ENCODE results near the gene LCORL.

The LCORL gene

GRCh38 chr4:17823871-17824669 lies 197.5 kb downstream of the LCORL start:
- DNase-seq, result no peak

DNA sequence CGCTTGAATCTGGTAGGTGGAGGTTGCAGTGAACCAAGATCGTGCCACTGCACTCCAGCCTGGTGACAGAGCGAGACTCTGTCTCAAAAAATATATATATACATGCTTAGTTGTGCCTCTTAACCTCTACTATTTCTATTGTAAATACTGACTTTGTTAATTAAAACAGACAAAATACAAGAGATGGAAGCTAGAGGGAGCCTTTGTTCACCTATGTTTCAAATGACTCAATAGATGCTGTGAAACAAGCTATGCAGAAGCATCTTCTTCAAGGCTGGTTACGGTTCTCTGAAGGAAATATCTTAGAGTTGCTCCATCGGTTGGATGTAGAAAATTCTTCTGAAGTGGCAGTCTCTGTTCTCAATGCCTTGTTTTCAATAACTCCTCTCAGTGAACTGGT lies 204.5 kb downstream of the LCORL start:
- DNase-seq, result peak; percentile 65

- no peak for DNase-seq
Observed at GRCh38 chr4:17816142-17816541, 205.4 kb downstream of the LCORL start.

- DNase-seq, result peak; percentile 76
Observed at GRCh38 chr4:17814140-17814539, 207.4 kb downstream of the LCORL start.

DNA sequence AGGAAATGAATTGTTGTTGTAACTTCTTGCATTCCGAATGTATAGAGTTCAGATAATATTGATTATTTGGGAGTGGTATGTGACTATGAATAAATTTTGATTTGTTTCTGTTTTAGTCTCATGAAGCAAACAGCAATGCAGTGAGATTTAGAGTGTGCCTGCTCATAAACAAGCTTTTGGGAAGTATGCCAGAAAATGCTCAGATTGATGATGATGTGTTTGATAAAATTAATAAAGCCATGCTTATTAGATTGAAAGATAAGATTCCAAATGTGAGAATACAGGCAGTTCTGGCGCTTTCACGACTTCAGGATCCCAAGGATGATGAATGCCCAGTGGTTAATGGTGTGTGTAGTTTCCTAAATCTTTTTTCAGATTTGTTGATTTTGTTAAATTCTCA lies 208.8 kb downstream of the LCORL start:
- DNase-seq, result no peak

GRCh38 chr4:17812125-17812524 lies 209.4 kb downstream of the LCORL start:
- no peak for DNase-seq

GRCh38 chr4:17811078-17811603 lies 210.4 kb downstream of the LCORL start:
- DNase-seq, result no peak

DNA sequence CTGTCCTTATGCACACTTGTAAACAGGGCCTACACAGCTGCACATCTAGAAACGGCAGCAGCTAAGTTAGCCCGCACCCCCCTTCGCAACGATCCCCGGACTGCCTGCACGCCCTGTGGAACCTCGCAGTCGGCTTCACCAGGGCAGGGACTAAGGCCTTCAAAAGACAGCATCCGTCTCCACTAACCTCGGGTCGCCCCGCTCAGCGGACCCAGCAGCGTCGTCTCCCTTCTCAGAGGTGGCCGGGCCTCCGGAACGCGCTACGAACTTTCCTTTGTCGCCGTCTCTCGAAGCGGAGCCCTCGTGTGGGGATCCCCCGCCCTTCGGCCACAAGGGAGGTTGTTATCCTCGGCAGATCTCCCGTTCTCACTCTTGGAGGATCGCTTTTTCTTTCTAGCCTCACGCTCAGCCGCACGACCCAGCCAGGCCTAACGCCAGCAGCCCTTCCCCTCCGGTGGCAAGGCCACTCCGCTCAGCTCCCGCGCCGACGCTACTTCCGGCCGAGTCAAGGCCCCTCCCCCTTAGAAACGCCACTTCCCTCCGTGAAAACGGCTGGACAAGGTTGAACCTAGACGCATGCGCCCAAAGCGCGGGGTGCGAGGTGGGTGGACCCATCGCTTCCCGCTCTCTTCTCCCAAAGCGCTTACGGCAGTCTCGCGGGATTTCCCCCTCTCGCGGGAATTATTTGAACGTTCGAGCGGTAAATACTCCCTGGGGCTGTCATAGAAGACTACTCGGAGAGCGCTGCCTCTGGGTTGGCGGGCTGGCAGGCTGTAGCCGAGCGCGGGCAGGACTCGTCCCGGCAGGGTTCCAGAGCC lies 211.1 kb downstream of the LCORL start, which contains the start of the genes DCAF16 and NCAPG:
Gene DCAF16, minus strand, starts transcription at position 498 of the 818 bp plus-strand sequence. CDS start 6,616 bp downstream, outside the sequence.
Gene NCAPG, plus strand, starts transcription at position 720 of the 818 bp plus-strand sequence. CDS start 99 bp downstream, outside the sequence.
- peak; percentile 100 for DNase-seq

DNA sequence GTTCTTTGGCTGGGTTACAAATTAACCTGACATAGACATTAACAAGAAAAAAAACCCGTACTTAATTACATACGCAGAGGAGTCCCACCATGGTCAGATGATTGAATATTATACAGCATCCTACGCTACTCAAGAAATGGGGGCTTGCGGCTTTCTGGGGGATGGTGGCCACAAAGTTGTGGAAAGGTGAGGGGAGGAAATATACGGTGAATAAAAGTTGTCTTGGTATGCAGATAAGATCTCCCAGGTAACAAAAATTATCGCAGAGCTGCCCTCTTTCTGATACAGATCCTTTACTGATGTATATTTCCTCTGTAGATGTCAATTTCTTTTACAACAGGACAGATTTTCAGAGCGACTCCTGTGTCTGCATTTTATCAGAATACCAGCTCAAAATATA lies 211.9 kb downstream of the LCORL start:
- no peak for DNase-seq

DNA sequence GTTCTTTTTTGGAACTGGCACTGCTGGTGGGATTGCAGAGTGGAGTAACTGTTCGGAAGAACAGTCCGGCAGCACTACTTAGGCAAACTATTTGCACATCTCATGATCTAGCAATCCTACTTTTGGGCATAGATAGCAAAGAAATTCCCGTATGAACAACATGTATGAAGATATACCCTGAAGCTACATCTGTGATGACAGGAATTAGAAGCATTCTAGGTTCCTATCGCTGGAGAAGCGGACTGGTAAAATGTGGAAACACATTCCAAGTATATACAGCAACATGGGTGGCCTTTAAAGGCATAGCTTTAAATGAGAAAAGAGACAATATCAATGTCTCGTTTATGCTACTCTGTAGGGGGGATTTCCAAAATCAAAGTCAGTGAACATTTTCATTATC lies 214.1 kb downstream of the LCORL start:
- DNase-seq, result no peak

DNA sequence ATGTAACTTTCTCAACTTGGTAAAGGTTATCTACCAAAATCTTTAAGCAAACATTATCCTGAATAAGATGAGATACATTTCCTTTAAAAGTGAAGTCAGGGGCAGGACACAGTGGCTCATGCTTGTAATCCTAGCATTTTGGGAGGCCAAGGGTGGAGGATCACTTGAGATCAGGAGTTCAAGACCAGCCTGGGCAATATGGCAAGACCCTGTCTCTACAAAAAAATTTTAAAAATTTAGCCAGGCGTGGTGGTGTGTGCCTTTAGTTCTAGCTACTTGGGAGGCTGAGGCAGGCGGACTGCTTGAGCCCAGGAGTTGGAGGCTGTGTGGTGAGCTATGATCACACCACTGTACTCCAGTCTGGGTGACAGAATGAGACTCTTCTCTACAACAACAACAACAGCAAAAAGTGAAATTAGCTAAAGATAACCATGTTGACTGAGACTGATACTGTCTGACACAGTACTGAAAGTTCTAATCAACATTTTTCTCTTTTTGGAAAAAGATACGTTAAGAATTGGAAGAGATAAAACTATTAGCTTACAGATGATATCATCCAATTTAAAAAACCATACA lies 215.9 kb downstream of the LCORL start:
- no peak for DNase-seq

- DNase-seq, result no peak
Observed at GRCh38 chr4:17797808-17798207, 223.7 kb downstream of the LCORL start.

- no peak for DNase-seq
Observed at GRCh38 chr4:17794730-17795129, 226.8 kb downstream of the LCORL start.
